Activated CD8-positive, alpha-beta T cell treated with anti-CD3 and anti-CD28 coated beads for 36 hours (primary cell): Measurements from ENCODE around the gene PYGM. TPM values are rescaled to one million over a fixed set of nuclear protein-coding genes. Genes with fewer than 3 reads are reported as not detected.

Experiments used
- ATAC-seq: fragments of 200-7000 bp; cut with Tn5 transposase; one replicate; pipeline ENCODE4 v1.10.0; 2021; ENCODE audit warnings: mild to moderate bottlenecking, moderate library complexity
- CTCF ChIA-PET: fragments of 350-600 bp; sonication (Branson Sonifier 250); formaldehyde crosslinking; loops from one replicate; lab custom pipeline; 2021; ENCODE audit warnings: antibody characterized with exemption; lab: Charles Lee
- POLR2A ChIA-PET: fragments of 350-600 bp; sonication (Branson Sonifier 250); formaldehyde crosslinking; loops from one replicate; lab custom pipeline; 2021; ENCODE audit warnings: antibody characterized with exemption; lab: Charles Lee
- DNase-seq: peaks from one replicate; pipeline ENCODE4 v3.0.0-alpha.2; 2020
- H3K27ac Mint-ChIP-seq: one replicate; pipeline ENCODE4 v1.8.0; 2021; ENCODE audit warnings: mild to moderate bottlenecking, mixed read lengths
- H3K27me3 Mint-ChIP-seq: one replicate; pipeline ENCODE4 v1.8.0; 2021; ENCODE audit warnings: mixed read lengths
- H3K36me3 Mint-ChIP-seq: one replicate; pipeline ENCODE4 v1.8.0; 2021; ENCODE audit warnings: low read depth, mixed read lengths
- H3K4me1 Mint-ChIP-seq: one replicate; pipeline ENCODE4 v1.8.0; 2021; ENCODE audit warnings: low read depth, mixed read lengths
- H3K4me3 Mint-ChIP-seq: one replicate; pipeline ENCODE4 v1.8.0; 2021; ENCODE audit warnings: mild to moderate bottlenecking, moderate library complexity, mixed read lengths
- H3K9me3 Mint-ChIP-seq: one replicate; pipeline ENCODE4 v1.8.0; 2021; ENCODE audit warnings: mixed read lengths
- intact Hi-C: fragments of 100-400 bp; cut with micrococcal nuclease; formaldehyde crosslinking; loops from one replicate; pipeline ENCODE4 v1.10.0; 2022
- total RNA-seq, 2 experiments: library from RNA; stranded (reverse); gene quantifications; one replicate each; pipeline ENCODE4 v1.2.3, GENCODE V29; 2021
- TF ChIP-seq, protein P1 (sequence below): fragments of 200-600 bp; IDR thresholded peaks from one replicate; pipeline ENCODE4 v1.8.0; 2022; ENCODE audit warnings: antibody characterized with exemption, mild to moderate bottlenecking

The PYGM gene
- total RNA-seq, 2 experiments from 2014 or later = 1.2 to 3.3 TPM

DNA sequence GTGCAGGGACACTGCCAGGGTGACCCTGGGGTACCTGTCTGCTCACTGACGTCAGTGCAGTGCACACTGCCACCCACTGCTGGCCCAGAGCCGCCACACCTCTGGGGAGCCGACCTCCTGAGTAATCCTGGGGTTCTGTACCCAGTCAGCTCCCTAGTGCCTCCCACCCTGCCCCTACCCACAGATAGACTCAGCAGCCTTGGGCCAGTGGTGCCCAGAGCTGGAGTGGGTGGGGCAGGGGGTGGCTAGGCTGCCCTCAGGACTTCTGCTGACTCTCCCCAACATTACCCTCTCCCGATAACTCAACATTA lies 42.6 kb downstream of the PYGM start:
- H3K9me3 Mint-ChIP-seq = no peaks in the 10 kb centered on the region
- no peak overlapping the region for H3K27ac Mint-ChIP-seq
- TF ChIP-seq, protein P1, sequence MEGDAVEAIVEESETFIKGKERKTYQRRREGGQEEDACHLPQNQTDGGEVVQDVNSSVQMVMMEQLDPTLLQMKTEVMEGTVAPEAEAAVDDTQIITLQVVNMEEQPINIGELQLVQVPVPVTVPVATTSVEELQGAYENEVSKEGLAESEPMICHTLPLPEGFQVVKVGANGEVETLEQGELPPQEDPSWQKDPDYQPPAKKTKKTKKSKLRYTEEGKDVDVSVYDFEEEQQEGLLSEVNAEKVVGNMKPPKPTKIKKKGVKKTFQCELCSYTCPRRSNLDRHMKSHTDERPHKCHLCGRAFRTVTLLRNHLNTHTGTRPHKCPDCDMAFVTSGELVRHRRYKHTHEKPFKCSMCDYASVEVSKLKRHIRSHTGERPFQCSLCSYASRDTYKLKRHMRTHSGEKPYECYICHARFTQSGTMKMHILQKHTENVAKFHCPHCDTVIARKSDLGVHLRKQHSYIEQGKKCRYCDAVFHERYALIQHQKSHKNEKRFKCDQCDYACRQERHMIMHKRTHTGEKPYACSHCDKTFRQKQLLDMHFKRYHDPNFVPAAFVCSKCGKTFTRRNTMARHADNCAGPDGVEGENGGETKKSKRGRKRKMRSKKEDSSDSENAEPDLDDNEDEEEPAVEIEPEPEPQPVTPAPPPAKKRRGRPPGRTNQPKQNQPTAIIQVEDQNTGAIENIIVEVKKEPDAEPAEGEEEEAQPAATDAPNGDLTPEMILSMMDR = no peak
- H3K36me3 Mint-ChIP-seq = no peaks in the 10 kb centered on the region
- intact Hi-C loops = no loop called here
- peaks cover 3% of the 10 kb centered on the region for H3K4me1 Mint-ChIP-seq
- ChIA-PET CTCF (interaction anchor here (0.7 to 1.7 kb wide), 4 partner anchors 21 to 227 kb away, joined by 3 to 10 read pairs (median 3); no protein-coding TSS in a partner anchor), POLR2A (interaction anchor here (0.8 to 1.4 kb wide), 3 partner anchors 13 to 26 kb away, joined by 4 to 9 read pairs (median 4); no protein-coding TSS in a partner anchor)
- ATAC-seq = no peak
- H3K27me3 Mint-ChIP-seq = peaks cover 48% of the 10 kb centered on the region
- no peak for DNase-seq
- H3K4me3 Mint-ChIP-seq = no peak overlapping the region

DNA sequence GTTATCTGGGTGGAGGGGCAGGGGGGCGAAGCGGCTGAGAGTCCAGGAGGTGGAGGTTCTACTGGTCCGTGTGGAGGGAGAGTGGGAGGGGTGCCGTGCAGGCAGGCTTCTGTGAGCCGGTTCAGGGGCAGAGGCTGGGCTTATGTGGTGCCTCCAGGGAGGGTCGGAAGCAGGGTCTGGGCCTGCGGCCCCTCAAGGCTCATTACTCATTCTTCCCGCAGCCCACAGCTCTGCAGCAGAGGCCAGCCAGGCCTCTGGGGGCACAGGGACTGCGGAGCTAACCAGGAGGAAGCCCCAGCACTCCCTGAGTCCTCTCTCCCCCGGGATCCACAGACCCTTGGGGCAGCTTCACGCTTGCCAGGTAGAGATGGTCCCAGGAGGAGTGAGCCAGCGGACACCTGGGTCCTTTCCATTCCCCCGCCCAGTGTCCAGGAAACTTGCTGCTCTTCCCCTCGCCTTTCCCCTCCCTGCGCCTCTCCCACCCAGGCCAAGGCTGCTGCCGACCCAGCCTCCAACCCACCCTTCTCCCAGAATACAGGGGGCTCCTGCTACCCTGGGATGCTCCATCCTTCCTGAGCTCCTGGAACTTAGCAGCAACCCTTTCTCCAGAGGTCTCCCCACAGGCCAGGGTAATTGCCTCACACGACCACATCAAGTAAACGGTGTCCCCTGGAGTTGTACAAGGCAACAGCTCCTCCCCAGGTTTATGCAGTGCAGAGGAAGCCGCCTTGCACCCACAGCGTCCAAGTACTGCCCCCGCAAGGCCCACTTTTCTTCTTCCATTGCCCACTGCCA lies 43.1 kb downstream of the PYGM start:
- no peak overlapping the region for H3K27ac Mint-ChIP-seq
- ChIA-PET POLR2A (interaction anchor here (1.2 to 1.6 kb wide), 4 partner anchors 9 to 25 kb away, joined by 3 to 9 read pairs (median 4); no protein-coding TSS in a partner anchor), CTCF (interaction anchor here (0.7 to 1.7 kb wide), 3 partner anchors 21 to 28 kb away, joined by 3 to 10 read pairs (median 3); no protein-coding TSS in a partner anchor)
- intact Hi-C loops = no loop called here
- H3K36me3 Mint-ChIP-seq = no peaks in the 10 kb centered on the region
- H3K4me3 Mint-ChIP-seq = no peak overlapping the region
- TF ChIP-seq, protein P1 = no peak
- DNase-seq (no peak), ATAC-seq (no peak)
- no peaks in the 10 kb centered on the region for H3K9me3 Mint-ChIP-seq
- peaks cover 8% of the 10 kb centered on the region for H3K4me1 Mint-ChIP-seq
- peaks cover 51% of the 10 kb centered on the region for H3K27me3 Mint-ChIP-seq

DNA sequence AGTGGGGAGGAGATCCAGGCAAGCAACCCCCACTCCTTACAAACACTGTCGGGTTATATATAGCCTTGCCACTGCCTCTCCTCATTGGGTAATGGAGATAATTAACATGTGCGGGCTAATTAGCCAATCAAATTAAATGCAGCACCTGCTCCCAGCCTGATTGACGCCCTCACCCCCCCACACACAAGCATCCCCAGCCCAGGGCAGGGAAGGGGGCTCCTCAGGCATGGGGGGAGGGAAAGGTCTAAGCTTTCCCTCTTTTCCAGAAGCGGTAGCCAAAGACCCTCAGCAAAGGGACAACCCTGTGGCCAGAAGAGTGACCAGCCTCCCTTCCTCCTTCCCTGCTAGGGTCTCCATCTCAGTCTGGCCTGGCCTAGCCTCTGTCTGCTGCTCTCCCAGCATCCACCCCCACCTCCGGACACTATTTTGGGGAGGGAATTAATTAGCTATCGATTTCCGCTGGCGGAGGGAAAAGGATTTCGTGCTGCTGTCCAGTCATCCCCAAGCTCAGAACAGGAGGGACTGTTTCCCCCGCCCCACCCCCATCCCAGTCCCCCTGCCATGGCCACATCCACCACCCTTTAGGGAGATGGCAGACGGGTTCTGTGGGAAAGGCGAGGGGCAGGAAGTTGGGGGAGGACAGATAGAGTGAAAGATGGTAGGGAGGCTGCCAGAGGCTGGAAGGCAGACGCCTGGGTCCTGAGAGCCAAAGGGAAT lies 43.9 kb downstream of the PYGM start:
- no peak overlapping the region for H3K4me3 Mint-ChIP-seq
- no peak overlapping the region for H3K27ac Mint-ChIP-seq
- no peaks in the 10 kb centered on the region for H3K36me3 Mint-ChIP-seq
- peaks cover 12% of the 10 kb centered on the region for H3K4me1 Mint-ChIP-seq
- H3K27me3 Mint-ChIP-seq = peaks cover 52% of the 10 kb centered on the region
- ATAC-seq (no peak), DNase-seq (no peak)
- intact Hi-C loops = no loop called here
- POLR2A ChIA-PET = interaction anchor here (0.8 to 1.6 kb wide), 4 partner anchors 10 to 29 kb away, joined by 3 to 5 read pairs (median 4); no protein-coding TSS in a partner anchor
- TF ChIP-seq, protein P1 = no peak
- no peaks in the 10 kb centered on the region for H3K9me3 Mint-ChIP-seq
- CTCF ChIA-PET = interaction anchor here (1.0 to 1.8 kb wide), 4 partner anchors 26 to 28 kb away, joined by 3 to 10 read pairs (median 4); partner anchors contain the start of gene RASGRP2

DNA sequence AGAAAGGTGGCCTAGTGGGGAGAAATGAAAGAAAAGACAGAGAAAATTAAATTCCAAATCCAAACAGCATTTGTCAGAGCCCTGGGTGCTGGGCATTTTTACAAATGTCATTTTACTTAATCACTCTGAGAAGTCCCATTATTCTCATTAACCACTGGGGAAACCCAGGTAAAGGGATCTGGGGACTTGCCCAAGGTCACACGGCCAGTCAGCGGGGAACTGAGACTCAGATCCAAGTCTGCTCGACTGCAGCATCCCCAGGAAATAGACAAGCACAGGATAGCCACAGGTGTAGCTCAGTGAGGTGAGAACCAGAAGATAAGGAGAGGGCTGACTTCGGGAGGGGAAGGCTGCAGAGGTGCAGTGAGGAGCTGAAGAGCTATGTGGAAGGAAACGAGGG lies 44.7 kb downstream of the PYGM start:
- CTCF ChIA-PET = interaction anchor here (1.0 to 1.8 kb wide), 3 partner anchors 26 to 29 kb away, joined by 3 to 4 read pairs (median 4); partner anchors contain the start of gene RASGRP2
- H3K27me3 Mint-ChIP-seq = peaks cover 54% of the 10 kb centered on the region
- POLR2A ChIA-PET = interaction anchor here (0.8 kb wide), 1 partner anchor 30 kb away, joined by 3 read pairs; no protein-coding TSS in a partner anchor
- no peak overlapping the region for H3K4me3 Mint-ChIP-seq
- H3K36me3 Mint-ChIP-seq = no peaks in the 10 kb centered on the region
- no peaks in the 10 kb centered on the region for H3K9me3 Mint-ChIP-seq
- ATAC-seq (no peak), DNase-seq (no peak)
- peaks cover 14% of the 10 kb centered on the region for H3K4me1 Mint-ChIP-seq
- intact Hi-C loops = no loop called here
- no peak overlapping the region for H3K27ac Mint-ChIP-seq
- TF ChIP-seq, protein P1 = no peak
